Neuronal stem cell (in vitro differentiated cells): ENCODE data around the gene SOWAHD. TPM values are rescaled to one million over a fixed set of nuclear protein-coding genes. Genes with fewer than 3 reads are reported as not detected.
"Not testable (repeated sequence)": the region's sequence is repeated elsewhere in the genome, so short reads cannot be mapped to it uniquely, and the experiment has no call there.

ENCODE experiments used
- DNase-seq: peaks from one replicate; pipeline ENCODE4 v3.0.0-alpha.2; 2013; ENCODE audit warnings: low spot score
- H2AFZ ChIP-seq: one replicate; pipeline ENCODE4 v1.6.1; 2013; ENCODE audit warnings: mild to moderate bottlenecking, low read length, inconsistent platforms
- H2AK5ac ChIP-seq: 2 replicates; pipeline ENCODE4 v1.6.1; 2013; ENCODE audit warnings: low read depth, mild to moderate bottlenecking, inconsistent platforms, low read length, moderate library complexity, mixed read lengths
- H2BK120ac ChIP-seq: 2 replicates; pipeline ENCODE4 v1.6.1; 2013; ENCODE audit warnings: low read depth, mild to moderate bottlenecking, inconsistent platforms, low read length, moderate library complexity, mixed read lengths
- H2BK12ac ChIP-seq: one replicate; pipeline ENCODE4 v1.6.1; 2013; ENCODE audit warnings: low read length, inconsistent platforms
- H2BK15ac ChIP-seq: 2 replicates; pipeline ENCODE4 v1.6.1; 2013; ENCODE audit warnings: mild to moderate bottlenecking, low read length, inconsistent platforms, mixed read lengths
- H2BK5ac ChIP-seq: one replicate; pipeline ENCODE4 v1.6.1; 2013; ENCODE audit warnings: inconsistent platforms, mild to moderate bottlenecking, low read length, moderate library complexity
- H3K14ac ChIP-seq: one replicate; pipeline ENCODE4 v1.6.1; 2013; ENCODE audit warnings: low read length, inconsistent platforms
- H3K18ac ChIP-seq: 2 replicates; pipeline ENCODE4 v1.6.1; 2013; ENCODE audit warnings: low read length, inconsistent platforms
- H3K23ac ChIP-seq: 2 replicates; pipeline ENCODE4 v1.6.1; 2013; ENCODE audit warnings: low read depth, mild to moderate bottlenecking, mixed read lengths, low read length, inconsistent platforms; ENCODE audit not compliant: poor library complexity
- H3K27ac ChIP-seq: replicated peaks from 3 replicates; pipeline ENCODE4 v1.5.1; 2013; ENCODE audit warnings: low read length, inconsistent platforms
- H3K27me3 ChIP-seq, 3 experiments: 2 replicates each; pipeline ENCODE4 v1.6.1; 2013; ENCODE audit warnings: low read length in 3 of 3, mild to moderate bottlenecking in 2 of 3, inconsistent platforms in 1 of 3, low read depth in 1 of 3, mixed read lengths in 1 of 3, moderate library complexity in 1 of 3; ENCODE audit not compliant: control insufficient read depth in 3 of 3, insufficient read depth in 3 of 3
- H3K36me3 ChIP-seq, 2 donors: replicated peaks in 1 of 2; 2 replicates each; pipeline ENCODE4 v1.6.1; 2013; ENCODE audit warnings: low read length in 2 of 2; ENCODE audit not compliant: control insufficient read depth in 2 of 2, insufficient read depth in 2 of 2
- H3K4ac ChIP-seq: 2 replicates; pipeline ENCODE4 v1.6.1; 2013; ENCODE audit warnings: inconsistent platforms, mild to moderate bottlenecking, low read length, moderate library complexity
- H3K4me1 ChIP-seq, 2 donors: 1 replicate in 1 of 2; 2 replicates in 1 of 2; pipeline ENCODE4 v1.6.1; 2013; ENCODE audit warnings: low read length in 2 of 2, low read depth in 1 of 2; ENCODE audit not compliant: control insufficient read depth in 2 of 2, insufficient read depth in 1 of 2
- H3K4me2 ChIP-seq: one replicate; pipeline ENCODE4 v1.6.1; 2013; ENCODE audit warnings: mild to moderate bottlenecking, low read length, inconsistent platforms; ENCODE audit not compliant: insufficient read depth, poor library complexity, severe bottlenecking
- H3K4me3 ChIP-seq, 2 donors: 2 replicates each; pipeline ENCODE4 v1.5.1; 2013; ENCODE audit warnings: low read length in 2 of 2, mild to moderate bottlenecking in 2 of 2, inconsistent platforms in 1 of 2, moderate library complexity in 1 of 2
- H3K79me1 ChIP-seq: one replicate; pipeline ENCODE4 v1.6.1; 2013; ENCODE audit warnings: low read depth, mild to moderate bottlenecking, inconsistent platforms, low read length, moderate library complexity
- H3K9ac ChIP-seq: one replicate; pipeline ENCODE4 v1.6.1; 2013; ENCODE audit warnings: mild to moderate bottlenecking, low read depth, low read length, inconsistent platforms; ENCODE audit not compliant: poor library complexity
- H3K9me3 ChIP-seq, 2 donors: replicated peaks in 1 of 2; 2 replicates each; pipeline versions ENCODE3 to v1.6.1; 2013; ENCODE audit warnings: low read length in 2 of 2, mild to moderate bottlenecking in 2 of 2, inconsistent platforms in 1 of 2, low read depth in 1 of 2, mixed read lengths in 1 of 2, moderate library complexity in 1 of 2; ENCODE audit not compliant: control insufficient read depth in 2 of 2, insufficient read depth in 1 of 2
- H4K8ac ChIP-seq: one replicate; pipeline ENCODE4 v1.6.1; 2013; ENCODE audit warnings: low read depth, mild to moderate bottlenecking, inconsistent platforms, low read length, moderate library complexity
- H4K91ac ChIP-seq: one replicate; pipeline ENCODE4 v1.6.1; 2013; ENCODE audit warnings: low read length, low read depth, mild to moderate bottlenecking, inconsistent platforms; ENCODE audit not compliant: poor library complexity
- WGBS, 2 donors: extraction: QIAGEN DNeasy Blood & Tissue Kit; methylation state at CpG; one replicate each; pipeline ENCODE4 v1.1.7; 2013; ENCODE audit warnings: missing lambda C conversion rate in 2 of 2, mixed read lengths in 1 of 2; ENCODE audit not compliant: insufficient read length in 2 of 2, insufficient replicate concordance in 1 of 2; ENCODE audit errors: extremely low coverage in 2 of 2; 5-methylcytosine and 5-hydroxymethylcytosine counted together
- small RNA-seq: library from polyadenylated mRNA; stranded (forward); fragments of <200 nt; extraction: miRNeasy Mini kit (QIAGEN cat#:217004); gene quantifications from one replicate; pipeline ENCODE3, GENCODE V24; 2013; ENCODE audit not compliant: insufficient read depth

SOWAHD gene

DNA sequence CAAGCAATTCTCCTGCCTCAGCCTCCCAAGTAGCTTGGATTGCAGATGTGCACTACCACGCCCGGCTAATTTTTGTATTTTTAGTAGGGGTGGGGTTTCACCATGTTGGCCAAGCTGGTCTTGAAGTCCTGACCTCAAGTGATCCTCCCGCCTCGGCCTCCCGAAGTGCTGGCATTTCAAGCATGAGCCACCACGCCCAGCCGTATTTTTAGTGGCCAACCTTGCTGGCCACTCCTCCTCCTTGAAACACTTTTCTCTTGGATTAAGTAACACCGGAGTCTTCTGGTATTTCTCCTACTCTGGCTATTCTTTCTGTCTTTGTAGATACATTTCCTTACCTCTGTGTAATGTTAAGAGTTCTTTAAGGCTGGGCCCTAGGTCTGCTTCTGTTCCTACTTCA is 44.2 kb downstream of the SOWAHD start:
- Histone ChIP-seq H3K18ac (no peak overlapping the region), H3K9ac (no peak overlapping the region)
- WGBS, 2 donors: no CpG with 5 or more reads among the region's 8 CpGs

DNA sequence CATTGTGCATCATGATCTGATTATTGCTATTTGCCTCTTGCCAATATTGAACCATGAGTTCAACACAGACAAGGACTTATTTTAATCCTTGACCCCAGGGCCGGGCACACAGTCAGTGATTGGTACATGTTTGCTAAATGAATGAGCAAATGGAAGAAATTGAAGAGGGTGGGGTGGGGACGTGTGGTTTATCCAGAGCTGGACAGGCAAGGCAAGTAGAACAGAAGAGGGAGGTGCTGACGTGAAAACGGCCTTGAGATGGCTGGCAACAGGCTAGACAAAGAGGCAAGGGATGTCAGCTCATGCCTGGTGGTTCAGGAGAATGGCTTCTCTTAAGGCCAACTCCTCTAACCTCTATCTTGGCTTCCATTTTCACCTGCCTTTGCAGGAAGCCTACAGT is 50.1 kb downstream of the SOWAHD start:
- not testable (repeated sequence) for H3K4me3 ChIP-seq, H3K14ac ChIP-seq, H3K27ac ChIP-seq, H3K9me3 ChIP-seq, H4K8ac ChIP-seq, H2BK12ac ChIP-seq, H3K4me1 ChIP-seq, H3K36me3 ChIP-seq, H2AFZ ChIP-seq, H3K79me1 ChIP-seq, H2BK5ac ChIP-seq, H2BK15ac ChIP-seq, H3K18ac ChIP-seq, H2BK120ac ChIP-seq, H3K9ac ChIP-seq, H3K4me2 ChIP-seq, H3K4ac ChIP-seq, H3K23ac ChIP-seq, DNase-seq, H3K27me3 ChIP-seq, H2AK5ac ChIP-seq, H4K91ac ChIP-seq
- no CpG with 5 or more reads among the region's 4 CpGs for whole genome bisulfite sequencing, 2 donors

More for the DNA sequence above, 44.2 kb downstream of the SOWAHD start:
- Histone ChIP-seq H3K27me3 (no peaks in the 10 kb centered on the region), H3K9me3 (no peaks in the 10 kb centered on the region), H2BK5ac (no peak overlapping the region), H2AFZ (no peak overlapping the region), H3K4ac (no peak overlapping the region), H3K4me1 (no peaks in the 10 kb centered on the region), H3K36me3 (no peaks in the 10 kb centered on the region), H4K8ac (no peak overlapping the region), H3K79me1 (no peaks in the 10 kb centered on the region), H3K4me3 (no peak overlapping the region), H2AK5ac (no peak overlapping the region), H3K23ac (no peak overlapping the region), H3K14ac (no peak overlapping the region), H2BK12ac (no peak overlapping the region), H2BK15ac (no peak overlapping the region), H4K91ac (no peak overlapping the region), H2BK120ac (no peak overlapping the region), H3K4me2 (no peak overlapping the region), H3K27ac (no peak overlapping the region)
- no peak for DNase-seq

DNA sequence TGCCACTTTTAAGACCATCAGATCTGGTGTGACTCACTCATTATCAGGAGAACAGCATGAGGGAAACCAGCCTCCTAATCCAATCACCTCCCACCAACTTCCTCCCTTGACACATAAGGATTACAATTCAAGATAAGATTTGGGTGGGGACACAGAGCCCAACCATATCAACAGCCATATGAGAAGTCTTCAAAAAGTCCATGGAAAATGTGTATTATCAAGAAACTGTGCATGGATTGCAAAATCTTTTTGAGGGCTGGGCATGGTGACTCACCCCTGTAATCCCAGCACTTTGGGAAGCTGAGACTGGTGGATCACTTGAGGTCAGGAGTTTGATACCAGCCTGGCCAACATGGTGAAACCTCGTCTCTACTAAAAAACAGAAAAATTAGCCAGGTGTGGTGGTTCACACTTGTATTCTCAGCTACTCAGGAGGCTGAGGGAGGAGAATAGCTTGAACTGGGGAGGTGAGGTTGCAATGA is 50.8 kb downstream of the SOWAHD start:
- Histone ChIP-seq H3K4me1 (no peaks in the 10 kb centered on the region), H3K14ac (no peak overlapping the region), H2BK15ac (no peak overlapping the region), H4K8ac (no peak overlapping the region), H3K9me3 (no peaks in the 10 kb centered on the region), H3K23ac (no peak overlapping the region), H3K36me3 (no peaks in the 10 kb centered on the region), H3K27ac (no peak overlapping the region), H3K4me2 (no peak overlapping the region), H2AK5ac (no peak overlapping the region), H3K4ac (no peak overlapping the region), H3K27me3 (no peaks in the 10 kb centered on the region), H3K79me1 (no peaks in the 10 kb centered on the region), H2AFZ (no peak overlapping the region), H3K4me3 (no peak overlapping the region), H2BK5ac (no peak overlapping the region), H3K9ac (no peak overlapping the region), H2BK120ac (no peak overlapping the region), H4K91ac (no peak overlapping the region), H2BK12ac (no peak overlapping the region), H3K18ac (no peak overlapping the region)
- no peak for DNase-seq
- WGBS, 2 donors: no CpG with 5 or more reads among the region's 1 CpG

Small RNA genes within 50 kb of the gene (small RNA-seq; reads per million reads assigned to genes)
- not detected for gene SNORA69
